ENCODE results near the gene MRGPRD. TPM values are rescaled to one million over a fixed set of nuclear protein-coding genes. Genes with fewer than 3 reads are reported as not detected.

The MRGPRD gene
- total RNA-seq, 1 donor from 2014 or later, result not detected

GRCh38 chr11:68954836-68955606 lies 25.8 kb downstream of the MRGPRD start:
- DNase-seq (ENCODE audit: low spot score), result no peak
- Mint-ChIP-seq H3K4me3 (no peak overlapping the region), H3K27me3 (ENCODE audit: insufficient read depth) (peaks cover 3% of the 10 kb centered on the region), H3K4me1 (ENCODE audit: low read depth) (no peaks in the 10 kb centered on the region), H3K27ac (no peak overlapping the region), H3K36me3 (ENCODE audit: low read depth) (no peaks in the 10 kb centered on the region), H3K9me3 (no peaks in the 10 kb centered on the region)
- intact Hi-C loops (cut with micrococcal nuclease), result no loop called here

- H3K4me1 Mint-ChIP-seq (ENCODE audit: low read depth), result no peaks in the 10 kb centered on the region
- intact Hi-C loops (cut with micrococcal nuclease), result no loop called here
Measured at GRCh38 chr11:68950762-68951161, 30.0 kb downstream of the MRGPRD start.

GRCh38 chr11:68950270-68950669 lies 30.5 kb downstream of the MRGPRD start:
- Mint-ChIP-seq H3K27ac (no peak overlapping the region), H3K36me3 (ENCODE audit: low read depth) (no peaks in the 10 kb centered on the region), H3K27me3 (ENCODE audit: insufficient read depth) (no peaks in the 10 kb centered on the region), H3K4me3 (no peak overlapping the region), H3K4me1 (ENCODE audit: low read depth) (no peaks in the 10 kb centered on the region), H3K9me3 (no peaks in the 10 kb centered on the region)
- DNase-seq (ENCODE audit: low spot score), result no peak
- intact Hi-C loops (cut with micrococcal nuclease), result no loop called here

More at GRCh38 chr11:68950762-68951161, 30.0 kb downstream of the MRGPRD start:
- Mint-ChIP-seq H3K27me3 (ENCODE audit: insufficient read depth) (no peaks in the 10 kb centered on the region), H3K36me3 (ENCODE audit: low read depth) (no peaks in the 10 kb centered on the region), H3K9me3 (no peaks in the 10 kb centered on the region), H3K27ac (no peak overlapping the region), H3K4me3 (no peak overlapping the region)
- no peak for DNase-seq (ENCODE audit: low spot score)

GRCh38 chr11:68948935-68949334 lies 31.9 kb downstream of the MRGPRD start:
- DNase-seq (ENCODE audit: low spot score), result no peak
- no peaks in the 10 kb centered on the region for H3K36me3 Mint-ChIP-seq (ENCODE audit: low read depth)
- H3K4me3 Mint-ChIP-seq, result no peak overlapping the region
- no peak overlapping the region for H3K27ac Mint-ChIP-seq
- no peaks in the 10 kb centered on the region for H3K4me1 Mint-ChIP-seq (ENCODE audit: low read depth)
- intact Hi-C loops (cut with micrococcal nuclease), result no loop called here
- H3K27me3 Mint-ChIP-seq (ENCODE audit: insufficient read depth), result no peaks in the 10 kb centered on the region
- no peaks in the 10 kb centered on the region for H3K9me3 Mint-ChIP-seq

- no peak overlapping the region for H3K27ac Mint-ChIP-seq
- intact Hi-C loops (cut with micrococcal nuclease), result no loop called here
Measured at GRCh38 chr11:68948496-68948895, 32.3 kb downstream of the MRGPRD start.

GRCh38 chr11:68947151-68947550 lies 33.6 kb downstream of the MRGPRD start:
- H3K9me3 Mint-ChIP-seq, result no peaks in the 10 kb centered on the region
- H3K4me3 Mint-ChIP-seq, result no peak overlapping the region
- no peak overlapping the region for H3K27ac Mint-ChIP-seq
- no peaks in the 10 kb centered on the region for H3K4me1 Mint-ChIP-seq (ENCODE audit: low read depth)
- H3K27me3 Mint-ChIP-seq (ENCODE audit: insufficient read depth), result no peaks in the 10 kb centered on the region
- no peak for DNase-seq (ENCODE audit: low spot score)
- intact Hi-C loops (cut with micrococcal nuclease), result no loop called here
- no peaks in the 10 kb centered on the region for H3K36me3 Mint-ChIP-seq (ENCODE audit: low read depth)

More at GRCh38 chr11:68948496-68948895, 32.3 kb downstream of the MRGPRD start:
- H3K9me3 Mint-ChIP-seq, result no peaks in the 10 kb centered on the region
- no peaks in the 10 kb centered on the region for H3K36me3 Mint-ChIP-seq (ENCODE audit: low read depth)
- no peaks in the 10 kb centered on the region for H3K27me3 Mint-ChIP-seq (ENCODE audit: insufficient read depth)
- DNase-seq (ENCODE audit: low spot score), result no peak
- H3K4me1 Mint-ChIP-seq (ENCODE audit: low read depth), result no peaks in the 10 kb centered on the region
- no peak overlapping the region for H3K4me3 Mint-ChIP-seq

GRCh38 chr11:68946416-68947090 lies 34.2 kb downstream of the MRGPRD start:
- H3K4me1 Mint-ChIP-seq (ENCODE audit: low read depth), result no peaks in the 10 kb centered on the region
- H3K36me3 Mint-ChIP-seq (ENCODE audit: low read depth), result no peaks in the 10 kb centered on the region
- intact Hi-C loops (cut with micrococcal nuclease), result no loop called here
- no peak for DNase-seq (ENCODE audit: low spot score)
- H3K4me3 Mint-ChIP-seq, result no peak overlapping the region
- H3K27ac Mint-ChIP-seq, result no peak overlapping the region
- H3K9me3 Mint-ChIP-seq, result no peaks in the 10 kb centered on the region
- no peaks in the 10 kb centered on the region for H3K27me3 Mint-ChIP-seq (ENCODE audit: insufficient read depth)

GRCh38 chr11:68942751-68943271 lies 38.0 kb downstream of the MRGPRD start:
- Mint-ChIP-seq H3K9me3 (no peaks in the 10 kb centered on the region), H3K36me3 (ENCODE audit: low read depth) (peaks cover 8% of the 10 kb centered on the region), H3K4me3 (no peak overlapping the region), H3K4me1 (ENCODE audit: low read depth) (no peaks in the 10 kb centered on the region), H3K27ac (no peak overlapping the region), H3K27me3 (ENCODE audit: insufficient read depth) (no peaks in the 10 kb centered on the region)
- intact Hi-C loops (cut with micrococcal nuclease), result no loop called here
- no peak for DNase-seq (ENCODE audit: low spot score)

- Mint-ChIP-seq H3K36me3 (ENCODE audit: low read depth) (peaks cover 8% of the 10 kb centered on the region), H3K4me1 (ENCODE audit: low read depth) (no peaks in the 10 kb centered on the region), H3K27me3 (ENCODE audit: insufficient read depth) (no peaks in the 10 kb centered on the region), H3K27ac (no peak overlapping the region), H3K9me3 (no peaks in the 10 kb centered on the region), H3K4me3 (no peak overlapping the region)
- DNase-seq (ENCODE audit: low spot score), result no peak
- intact Hi-C loops (cut with micrococcal nuclease), result no loop called here
Measured at GRCh38 chr11:68942095-68942620, 38.6 kb downstream of the MRGPRD start.

- intact Hi-C loops (cut with micrococcal nuclease), result no loop called here
- Mint-ChIP-seq H3K4me1 (ENCODE audit: low read depth) (no peaks in the 10 kb centered on the region), H3K27me3 (ENCODE audit: insufficient read depth) (no peaks in the 10 kb centered on the region), H3K9me3 (no peaks in the 10 kb centered on the region), H3K4me3 (no peak overlapping the region), H3K27ac (no peak overlapping the region), H3K36me3 (ENCODE audit: low read depth) (peaks cover 9% of the 10 kb centered on the region)
- DNase-seq (ENCODE audit: low spot score), result no peak
Measured at GRCh38 chr11:68941324-68942094, 39.3 kb downstream of the MRGPRD start.

- Mint-ChIP-seq H3K27me3 (ENCODE audit: insufficient read depth) (no peaks in the 10 kb centered on the region), H3K27ac (no peak overlapping the region), H3K9me3 (no peaks in the 10 kb centered on the region), H3K4me3 (no peak overlapping the region), H3K4me1 (ENCODE audit: low read depth) (no peaks in the 10 kb centered on the region), H3K36me3 (ENCODE audit: low read depth) (peaks cover 9% of the 10 kb centered on the region)
- no peak for DNase-seq (ENCODE audit: low spot score)
- intact Hi-C loops (cut with micrococcal nuclease), result no loop called here
Measured at GRCh38 chr11:68940651-68941323, 40.0 kb downstream of the MRGPRD start.
